IMR-90 (cell line): ENCODE results near the gene DNM1. TPM values are rescaled to one million over a fixed set of nuclear protein-coding genes. Genes with fewer than 3 reads are reported as not detected.

ENCODE experiments used
- ATAC-seq: fragments of 200-7000 bp; cut with Tn5 transposase; 2 replicates; pipeline ENCODE4 v1.9.1; 2020; ENCODE audit warnings: low read depth, mild to moderate bottlenecking, moderate library complexity
- BruUV-seq: library from RNA; stranded (reverse); fragments of 400-500 nt; replicated peaks from 2 replicates; lab custom pipeline; 2021; lab: Mats Ljungman, UMichigan
- CTCF ChIA-PET: fragments of 300-600 bp; formaldehyde crosslinking; extraction: SDS; loops from one replicate; lab custom pipeline; 2021; ENCODE audit warnings: antibody characterized with exemption; lab: Yijun Ruan, JAX
- POLR2A ChIA-PET: fragments of 300-600 bp; sonication (Branson Sonifier 250); formaldehyde crosslinking; loops from one replicate; lab custom pipeline; 2022; ENCODE audit warnings: antibody characterized with exemption; ENCODE audit not compliant: unreplicated experiment; lab: Charles Lee
- DNase-seq: peaks from one replicate; pipeline ENCODE4 v3.0.0; 2013
- H2AFZ ChIP-seq: replicated peaks from 2 replicates; pipeline ENCODE3; 2013; ENCODE audit warnings: low read length, mild to moderate bottlenecking; ENCODE audit not compliant: poor library complexity
- H2AK5ac ChIP-seq: 2 replicates; pipeline ENCODE4 v1.6.1; 2013; ENCODE audit warnings: low read depth, low read length, inconsistent platforms
- H2AK9ac ChIP-seq: replicated peaks from 2 replicates; pipeline ENCODE3; 2013; ENCODE audit warnings: mild to moderate bottlenecking, low read depth, low read length, moderate library complexity; ENCODE audit not compliant: poor library complexity
- H2BK120ac ChIP-seq: 2 replicates; pipeline ENCODE4 v1.6.1; 2013; ENCODE audit warnings: low read depth, low read length, inconsistent platforms
- H2BK15ac ChIP-seq: 3 replicates; pipeline ENCODE4 v1.6.1; 2013; ENCODE audit warnings: low read depth, low read length, inconsistent platforms
- H2BK20ac ChIP-seq: 2 replicates; pipeline ENCODE4 v1.6.1; 2013; ENCODE audit warnings: low read depth, mild to moderate bottlenecking, inconsistent platforms, low read length, moderate library complexity
- H2BK5ac ChIP-seq: 2 replicates; pipeline ENCODE4 v1.6.1; 2013; ENCODE audit warnings: mild to moderate bottlenecking, low read depth, low read length, inconsistent platforms; ENCODE audit not compliant: poor library complexity, severe bottlenecking
- H3K14ac ChIP-seq: replicated peaks from 2 replicates; pipeline ENCODE4 v1.6.1; 2013; ENCODE audit warnings: low read depth, low read length, inconsistent platforms
- H3K18ac ChIP-seq: 2 replicates; pipeline ENCODE4 v1.6.1; 2013; ENCODE audit warnings: low read depth, low read length, control low read depth
- H3K23ac ChIP-seq: 2 replicates; pipeline ENCODE4 v1.6.1; 2013; ENCODE audit warnings: low read depth, low read length, inconsistent platforms
- H3K27ac ChIP-seq: 2 replicates; pipeline ENCODE4 v1.5.1; 2013; ENCODE audit warnings: mild to moderate bottlenecking, control low read depth, low read length; ENCODE audit not compliant: insufficient read depth
- H3K27me3 ChIP-seq: 2 replicates; pipeline ENCODE4 v1.6.1; 2013; ENCODE audit warnings: low read length; ENCODE audit not compliant: control insufficient read depth, insufficient read depth
- H3K36me3 ChIP-seq: 2 replicates; pipeline ENCODE4 v1.6.1; 2013; ENCODE audit warnings: low read length, mixed read lengths; ENCODE audit not compliant: control insufficient read depth, insufficient read depth
- H3K4ac ChIP-seq: 2 replicates; pipeline ENCODE4 v1.6.1; 2013; ENCODE audit warnings: low read depth, low read length, inconsistent platforms
- H3K4me1 ChIP-seq: 2 replicates; pipeline ENCODE4 v1.6.1; 2013; ENCODE audit warnings: low read length, mixed read lengths; ENCODE audit not compliant: control insufficient read depth, insufficient read depth
- H3K4me2 ChIP-seq: 2 replicates; pipeline ENCODE4 v1.6.1; 2013; ENCODE audit warnings: low read depth, mild to moderate bottlenecking, control low read depth, low read length, moderate library complexity
- H3K4me3 ChIP-seq: 2 replicates; pipeline ENCODE4 v1.5.1; 2013; ENCODE audit warnings: low read depth, mild to moderate bottlenecking, control low read depth, low read length, moderate library complexity; ENCODE audit not compliant: insufficient read depth
- H3K56ac ChIP-seq: 2 replicates; pipeline ENCODE4 v1.6.1; 2013; ENCODE audit warnings: low read length, inconsistent platforms; ENCODE audit not compliant: insufficient read depth; ENCODE audit errors: extremely low read depth
- H3K79me1 ChIP-seq, 2 experiments: 2 replicates each; pipeline ENCODE4 v1.6.1; 2013; ENCODE audit warnings: low read length in 2 of 2, inconsistent platforms in 1 of 2, low read depth in 1 of 2
- H3K9ac ChIP-seq: 2 replicates; pipeline ENCODE4 v1.6.1; 2013; ENCODE audit warnings: low read depth, low read length, control low read depth
- H3K9me1 ChIP-seq: 2 replicates; pipeline ENCODE4 v1.6.1; 2013; ENCODE audit warnings: low read length, inconsistent platforms; ENCODE audit not compliant: insufficient read depth
- H3K9me3 ChIP-seq: 2 replicates; pipeline ENCODE4 v1.6.1; 2013; ENCODE audit warnings: low read length; ENCODE audit not compliant: control insufficient read depth, insufficient read depth
- H4K20me1 ChIP-seq: 2 replicates; pipeline ENCODE4 v1.6.1; 2013; ENCODE audit warnings: low read length, inconsistent platforms; ENCODE audit not compliant: insufficient read depth
- H4K5ac ChIP-seq: 2 replicates; pipeline ENCODE4 v1.6.1; 2013; ENCODE audit warnings: mild to moderate bottlenecking, low read depth, low read length, control low read depth
- H4K8ac ChIP-seq, 2 experiments: 2 replicates each; pipeline ENCODE4 v1.6.1; 2013; ENCODE audit warnings: low read depth in 2 of 2, low read length in 2 of 2, control low read depth in 1 of 2, inconsistent platforms in 1 of 2
- H4K91ac ChIP-seq: 2 replicates; pipeline ENCODE4 v1.6.1; 2013; ENCODE audit warnings: low read depth, low read length, inconsistent platforms; ENCODE audit not compliant: insufficient read depth
- BHLHE40 ChIP-seq: fragments of 150-350 bp; IDR thresholded peaks from 2 replicates; pipeline ENCODE4 v1.6.1; 2016; ENCODE audit warnings: mild to moderate bottlenecking, low read depth, low read length
- CEBPB ChIP-seq: IDR thresholded peaks from 2 replicates; pipeline ENCODE4 v1.6.1; 2012; ENCODE audit warnings: low read depth, low read length, improper control_type of control experiment
- CHD1 ChIP-seq: IDR thresholded peaks from 2 replicates; pipeline ENCODE4 v1.6.1; 2012; ENCODE audit warnings: low read depth, low read length, improper control_type of control experiment
- FOS ChIP-seq: fragments of 150-350 bp; IDR thresholded peaks from 2 replicates; pipeline ENCODE4 v1.6.1; 2016; ENCODE audit warnings: low read depth, low read length
- MAFK ChIP-seq: IDR thresholded peaks from 2 replicates; pipeline ENCODE4 v1.6.1; 2012; ENCODE audit warnings: low read depth, low read length, improper control_type of control experiment
- MXI1 ChIP-seq: IDR thresholded peaks from 2 replicates; pipeline ENCODE4 v1.6.1; 2012; ENCODE audit warnings: low read depth, mild to moderate bottlenecking, low read length, moderate library complexity, borderline replicate concordance
- NFE2L2 ChIP-seq: fragments of 150-350 bp; IDR thresholded peaks from 2 replicates; pipeline ENCODE4 v1.6.1; 2016; ENCODE audit warnings: low read depth, mild to moderate bottlenecking, low read length
- POLR2A ChIP-seq: IDR thresholded peaks from 2 replicates; pipeline ENCODE4 v1.6.1; 2012; ENCODE audit warnings: mild to moderate bottlenecking, low read depth, low read length
- RAD21 ChIP-seq: IDR thresholded peaks from 2 replicates; pipeline ENCODE4 v1.6.1; 2012; ENCODE audit warnings: low read length, improper control_type of control experiment
- RCOR1 ChIP-seq: IDR thresholded peaks from 2 replicates; pipeline ENCODE4 v1.6.1; 2012; ENCODE audit warnings: mild to moderate bottlenecking, low read length, improper control_type of control experiment; ENCODE audit not compliant: insufficient replicate concordance
- RFX5 ChIP-seq: IDR thresholded peaks from 2 replicates; pipeline ENCODE4 v1.8.0; 2012; ENCODE audit warnings: low read depth, mild to moderate bottlenecking, low read length, moderate library complexity
- SMC3 ChIP-seq: fragments of 150-350 bp; IDR thresholded peaks from 2 replicates; pipeline ENCODE4 v1.6.1; 2016; ENCODE audit warnings: low read depth, mild to moderate bottlenecking, antibody characterized with exemption, low read length, moderate library complexity
- WGBS, 2 experiments: methylation state at CpG; one replicate each; pipeline versions ENCODE4 v1.1.5 to v1.1.7; 2013; ENCODE audit warnings: missing lambda C conversion rate in 2 of 2; ENCODE audit not compliant: insufficient read length in 1 of 2; ENCODE audit errors: extremely low coverage in 2 of 2; 5-methylcytosine and 5-hydroxymethylcytosine counted together
- dilution Hi-C: fragments of 300-500 bp; cut with HindIII; formaldehyde crosslinking; loops from one replicate; pipeline ENCODE4 v1.14.3; 2018; ENCODE audit warnings: low sequenced_read_pairs; ENCODE audit not compliant: unreplicated experiment
- in situ Hi-C: fragments of 300-500 bp; cut with MboI; formaldehyde crosslinking; loops from 3 replicates; pipeline ENCODE4 v1.14.3; 2019; ENCODE audit warnings: low sequenced_read_pairs, inconsistent platforms, mixed read lengths
- intact Hi-C: fragments of 100-400 bp; cut with micrococcal nuclease; formaldehyde crosslinking; loops from 2 replicates; pipeline ENCODE4 v1.10.0; 2022
- polyA plus RNA-seq, 3 experiments: library from polyadenylated mRNA; depleted of rRNA; stranded (reverse); fragments of >200 nt; gene quantifications; 2 replicates each; pipeline ENCODE4 v1.2.3, GENCODE V29; 2012; ENCODE audit warnings: low replicate concordance in 1 of 3
- total RNA-seq: library from RNA; depleted of rRNA; stranded (reverse); fragments of >200 nt; gene quantifications from 2 replicates; pipeline ENCODE4 v1.2.3, GENCODE V29; 2012
- TF ChIP-seq, protein P1 (sequence below): conservative IDR thresholded peaks from 2 replicates; pipeline ENCODE4 v1.5.1; 2012; ENCODE audit warnings: mild to moderate bottlenecking, low read depth, low read length, improper control_type of control experiment
- TF ChIP-seq, protein P2 (sequence below): fragments of 150-350 bp; IDR thresholded peaks from 2 replicates; pipeline ENCODE4 v1.6.1; 2017; ENCODE audit warnings: mild to moderate bottlenecking, antibody characterized with exemption, low read length, low read depth
- TF ChIP-seq, protein P3 (sequence below): fragments of 150-350 bp; IDR thresholded peaks from 2 replicates; pipeline ENCODE4 v1.6.1; 2016; ENCODE audit warnings: low read depth, mild to moderate bottlenecking, low read length, moderate library complexity, borderline replicate concordance

DNM1 gene
- total and polyA plus RNA-seq, 2 of the 4 experiments (the other 2 are of a cell fraction) = 13.6 to 17.7 TPM

DNA sequence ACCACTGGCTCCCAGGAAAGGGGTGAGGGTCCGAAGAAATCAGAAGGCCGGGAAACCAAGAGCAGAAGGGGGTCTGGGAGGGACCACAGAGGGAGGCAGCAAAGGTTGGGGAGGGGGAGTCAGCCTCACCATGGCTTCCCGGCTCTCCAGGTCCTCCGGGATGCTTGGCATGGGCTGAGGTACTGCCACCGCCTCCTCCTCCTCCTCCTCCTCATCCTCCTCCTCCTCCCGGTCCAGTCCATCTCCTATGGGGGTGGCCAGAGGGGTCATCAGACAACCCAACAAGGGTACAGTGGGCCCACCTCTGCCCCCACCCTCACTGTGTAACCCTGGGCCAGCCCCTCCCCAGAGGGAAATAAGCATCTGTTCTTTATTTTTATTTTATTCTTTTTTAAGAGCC is 55.1 kb downstream of the DNM1 start:
- Histone ChIP-seq H2BK20ac (no peak overlapping the region), H3K14ac (no peak overlapping the region), H3K18ac (no peak overlapping the region), H2BK15ac (no peak overlapping the region), H3K4me2 (no peak overlapping the region), H4K91ac (no peak overlapping the region), H3K27me3 (no peaks in the 10 kb centered on the region), H3K23ac (no peak overlapping the region), H2AK9ac (no peak overlapping the region), H3K27ac (no peak overlapping the region), H3K56ac (no peak overlapping the region), H2BK5ac (no peak overlapping the region), H3K9me3 (no peaks in the 10 kb centered on the region), H3K36me3 (peaks cover 73% of the 10 kb centered on the region), H4K20me1 (peaks cover 12% of the 10 kb centered on the region), H3K4me3 (no peak overlapping the region), H3K4me1 (no peaks in the 10 kb centered on the region), H4K5ac (no peak overlapping the region), H2AK5ac (no peak overlapping the region), H2BK120ac (no peak overlapping the region), H4K8ac (no peak overlapping the region), H3K4ac (no peak overlapping the region), H3K79me1 (peaks cover 5% of the 10 kb centered on the region in 2 experiments; a peak in 1 of 4 replicates), H3K9me1 (no peaks in the 10 kb centered on the region), H2AFZ (no peak overlapping the region), H3K9ac (no peak overlapping the region)
- dilution Hi-C loops = no loop called here
- TF ChIP-seq POLR2A (no peak), SMC3 (no peak), MXI1 (no peak), RFX5 (no peak), CHD1 (no peak), RCOR1 (no peak), BHLHE40 (no peak), NFE2L2 (no peak), MAFK (no peak), CEBPB (no peak), RAD21 (no peak), FOS (no peak)
- TF ChIP-seq, protein P1, sequence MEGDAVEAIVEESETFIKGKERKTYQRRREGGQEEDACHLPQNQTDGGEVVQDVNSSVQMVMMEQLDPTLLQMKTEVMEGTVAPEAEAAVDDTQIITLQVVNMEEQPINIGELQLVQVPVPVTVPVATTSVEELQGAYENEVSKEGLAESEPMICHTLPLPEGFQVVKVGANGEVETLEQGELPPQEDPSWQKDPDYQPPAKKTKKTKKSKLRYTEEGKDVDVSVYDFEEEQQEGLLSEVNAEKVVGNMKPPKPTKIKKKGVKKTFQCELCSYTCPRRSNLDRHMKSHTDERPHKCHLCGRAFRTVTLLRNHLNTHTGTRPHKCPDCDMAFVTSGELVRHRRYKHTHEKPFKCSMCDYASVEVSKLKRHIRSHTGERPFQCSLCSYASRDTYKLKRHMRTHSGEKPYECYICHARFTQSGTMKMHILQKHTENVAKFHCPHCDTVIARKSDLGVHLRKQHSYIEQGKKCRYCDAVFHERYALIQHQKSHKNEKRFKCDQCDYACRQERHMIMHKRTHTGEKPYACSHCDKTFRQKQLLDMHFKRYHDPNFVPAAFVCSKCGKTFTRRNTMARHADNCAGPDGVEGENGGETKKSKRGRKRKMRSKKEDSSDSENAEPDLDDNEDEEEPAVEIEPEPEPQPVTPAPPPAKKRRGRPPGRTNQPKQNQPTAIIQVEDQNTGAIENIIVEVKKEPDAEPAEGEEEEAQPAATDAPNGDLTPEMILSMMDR = no peak
- TF ChIP-seq, protein P2, sequence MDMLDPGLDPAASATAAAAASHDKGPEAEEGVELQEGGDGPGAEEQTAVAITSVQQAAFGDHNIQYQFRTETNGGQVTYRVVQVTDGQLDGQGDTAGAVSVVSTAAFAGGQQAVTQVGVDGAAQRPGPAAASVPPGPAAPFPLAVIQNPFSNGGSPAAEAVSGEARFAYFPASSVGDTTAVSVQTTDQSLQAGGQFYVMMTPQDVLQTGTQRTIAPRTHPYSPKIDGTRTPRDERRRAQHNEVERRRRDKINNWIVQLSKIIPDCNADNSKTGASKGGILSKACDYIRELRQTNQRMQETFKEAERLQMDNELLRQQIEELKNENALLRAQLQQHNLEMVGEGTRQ = no peak
- TF ChIP-seq, protein P3, sequence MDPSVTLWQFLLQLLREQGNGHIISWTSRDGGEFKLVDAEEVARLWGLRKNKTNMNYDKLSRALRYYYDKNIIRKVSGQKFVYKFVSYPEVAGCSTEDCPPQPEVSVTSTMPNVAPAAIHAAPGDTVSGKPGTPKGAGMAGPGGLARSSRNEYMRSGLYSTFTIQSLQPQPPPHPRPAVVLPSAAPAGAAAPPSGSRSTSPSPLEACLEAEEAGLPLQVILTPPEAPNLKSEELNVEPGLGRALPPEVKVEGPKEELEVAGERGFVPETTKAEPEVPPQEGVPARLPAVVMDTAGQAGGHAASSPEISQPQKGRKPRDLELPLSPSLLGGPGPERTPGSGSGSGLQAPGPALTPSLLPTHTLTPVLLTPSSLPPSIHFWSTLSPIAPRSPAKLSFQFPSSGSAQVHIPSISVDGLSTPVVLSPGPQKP = no peak
- WGBS, 2 experiments = no CpG with 5 or more reads among the region's 6 CpGs
- intact Hi-C loops = no loop called here
- DNase-seq (no peak), ATAC-seq (no peak)
- ChIA-PET CTCF (no interaction called here), POLR2A (no interaction called here)
- in situ Hi-C loops = no loop called here
- no TSS peak for BruUV-seq
